Astrocyte of the spinal cord (primary cell): ENCODE data around the gene ZNF709.
"Not testable (repeated sequence)": the region's sequence is repeated elsewhere in the genome, so short reads cannot be mapped to it uniquely, and the experiment has no call there.

Experiments
- DNase-seq: peaks from one replicate; pipeline ENCODE4 v3.0.0; 2011; ENCODE audit warnings: low read depth, low spot score
- H3K4me3 ChIP-seq: 2 replicates; pipeline ENCODE4 v1.5.1; 2011; ENCODE audit warnings: low read depth, mild to moderate bottlenecking, low read length, moderate library complexity
- in situ Hi-C: cut with HindIII; loops from 2 replicates; pipeline ENCODE4 v1.10.0; 2017; ENCODE audit warnings: low sequenced_read_pairs
- TF ChIP-seq, protein P1 (sequence below): IDR thresholded peaks from 2 replicates; pipeline ENCODE4 v1.5.1; 2012; ENCODE audit warnings: low read depth, mild to moderate bottlenecking, low read length, inconsistent platforms

Gene ZNF709

DNA sequence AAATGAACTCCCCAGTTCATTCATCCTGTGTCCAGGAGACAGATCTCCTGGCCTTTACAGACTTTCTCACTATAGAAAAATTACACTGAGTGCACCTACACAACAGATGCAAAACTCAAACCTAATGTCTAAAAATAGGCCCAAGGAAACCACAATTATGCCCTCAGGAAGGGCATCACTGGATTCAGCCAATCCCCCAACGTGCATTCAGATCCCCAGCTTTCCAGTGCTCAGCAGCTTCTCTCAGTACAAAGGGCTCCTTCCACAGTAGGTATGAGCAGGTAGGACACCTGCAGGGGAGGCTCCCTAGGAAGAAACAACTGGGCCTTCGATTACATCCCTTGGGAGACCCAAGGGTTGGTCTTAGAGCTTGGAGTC is 2.1 kb downstream of the ZNF709 start:
- TF ChIP-seq, protein P1, sequence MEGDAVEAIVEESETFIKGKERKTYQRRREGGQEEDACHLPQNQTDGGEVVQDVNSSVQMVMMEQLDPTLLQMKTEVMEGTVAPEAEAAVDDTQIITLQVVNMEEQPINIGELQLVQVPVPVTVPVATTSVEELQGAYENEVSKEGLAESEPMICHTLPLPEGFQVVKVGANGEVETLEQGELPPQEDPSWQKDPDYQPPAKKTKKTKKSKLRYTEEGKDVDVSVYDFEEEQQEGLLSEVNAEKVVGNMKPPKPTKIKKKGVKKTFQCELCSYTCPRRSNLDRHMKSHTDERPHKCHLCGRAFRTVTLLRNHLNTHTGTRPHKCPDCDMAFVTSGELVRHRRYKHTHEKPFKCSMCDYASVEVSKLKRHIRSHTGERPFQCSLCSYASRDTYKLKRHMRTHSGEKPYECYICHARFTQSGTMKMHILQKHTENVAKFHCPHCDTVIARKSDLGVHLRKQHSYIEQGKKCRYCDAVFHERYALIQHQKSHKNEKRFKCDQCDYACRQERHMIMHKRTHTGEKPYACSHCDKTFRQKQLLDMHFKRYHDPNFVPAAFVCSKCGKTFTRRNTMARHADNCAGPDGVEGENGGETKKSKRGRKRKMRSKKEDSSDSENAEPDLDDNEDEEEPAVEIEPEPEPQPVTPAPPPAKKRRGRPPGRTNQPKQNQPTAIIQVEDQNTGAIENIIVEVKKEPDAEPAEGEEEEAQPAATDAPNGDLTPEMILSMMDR = no peak
- no peak for DNase-seq
- in situ Hi-C loops = no loop called here
- H3K4me3 ChIP-seq = no peak overlapping the region

DNA sequence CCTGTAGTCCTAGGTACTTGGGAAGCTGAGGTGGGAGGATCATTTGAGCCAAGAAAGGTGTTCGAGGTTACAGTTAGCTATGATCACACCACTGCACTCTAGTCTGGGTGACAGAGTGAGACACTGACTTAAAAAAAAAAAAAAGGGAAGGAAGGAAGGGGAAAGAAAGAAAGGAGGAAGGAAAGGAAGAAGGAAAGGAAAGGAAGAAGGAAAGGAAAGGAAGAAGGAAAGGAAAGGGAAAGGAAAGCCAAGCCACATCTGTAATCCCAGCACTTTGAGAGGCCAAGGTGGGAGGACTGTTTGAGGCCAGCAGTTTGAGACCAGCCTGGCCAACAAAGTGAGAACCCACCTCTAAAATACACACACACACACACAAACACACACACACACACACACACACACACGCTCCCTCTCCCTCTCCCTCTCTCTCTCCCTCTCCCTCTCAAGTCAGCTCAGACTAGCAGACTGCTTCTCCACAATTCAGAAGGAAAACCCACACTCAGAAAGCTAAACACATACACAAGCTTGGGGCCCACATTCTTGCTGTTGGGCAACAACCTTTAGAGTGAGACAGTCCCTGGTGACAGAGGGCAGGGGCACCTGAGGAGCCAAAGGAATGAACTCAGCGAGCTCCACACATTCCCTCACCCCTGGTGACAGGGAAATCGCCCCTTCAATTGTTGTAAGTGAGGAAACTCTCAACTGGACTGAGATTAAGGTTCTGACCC is 2.7 kb downstream of the ZNF709 start:
- in situ Hi-C loops = no loop called here

DNA sequence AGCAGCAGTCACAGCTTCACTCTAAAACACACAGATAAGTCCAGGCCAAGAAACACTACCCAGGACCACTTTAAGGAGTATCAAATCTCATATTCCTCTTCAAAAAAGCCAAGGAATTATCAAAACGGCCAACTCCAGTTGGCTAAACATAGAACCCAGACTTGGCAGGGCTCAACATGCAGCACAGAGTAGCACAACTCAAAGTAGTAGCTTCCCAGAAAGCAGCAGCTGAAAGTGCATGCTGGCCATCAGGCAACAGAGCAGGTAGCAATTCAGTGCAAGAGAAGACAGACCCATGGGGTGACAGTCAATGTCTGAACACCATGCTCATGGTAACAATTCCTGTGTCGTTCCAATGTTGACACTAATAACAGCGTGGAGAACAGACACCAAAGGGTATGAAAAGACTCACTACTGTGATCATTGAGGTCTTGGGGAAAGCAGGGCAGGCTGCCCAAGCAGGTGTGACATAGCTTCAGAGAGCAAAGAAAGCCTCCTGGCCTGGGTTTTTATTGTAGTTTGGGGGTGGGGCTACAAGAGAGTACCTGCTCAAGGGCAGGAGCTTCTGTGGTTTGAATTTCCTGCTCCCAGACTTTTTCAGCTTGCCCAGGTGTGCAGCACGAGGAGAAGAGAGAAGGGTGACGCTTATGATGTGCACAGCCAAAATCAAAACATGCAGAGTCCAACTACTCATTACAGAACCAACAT is 6.2 kb downstream of the ZNF709 start:
- DNase-seq = no peak

More for the DNA sequence above, 2.7 kb downstream of the ZNF709 start:
- TF ChIP-seq, protein P1 = no peak
- DNase-seq = no peak
- no peak overlapping the region for H3K4me3 ChIP-seq

DNA sequence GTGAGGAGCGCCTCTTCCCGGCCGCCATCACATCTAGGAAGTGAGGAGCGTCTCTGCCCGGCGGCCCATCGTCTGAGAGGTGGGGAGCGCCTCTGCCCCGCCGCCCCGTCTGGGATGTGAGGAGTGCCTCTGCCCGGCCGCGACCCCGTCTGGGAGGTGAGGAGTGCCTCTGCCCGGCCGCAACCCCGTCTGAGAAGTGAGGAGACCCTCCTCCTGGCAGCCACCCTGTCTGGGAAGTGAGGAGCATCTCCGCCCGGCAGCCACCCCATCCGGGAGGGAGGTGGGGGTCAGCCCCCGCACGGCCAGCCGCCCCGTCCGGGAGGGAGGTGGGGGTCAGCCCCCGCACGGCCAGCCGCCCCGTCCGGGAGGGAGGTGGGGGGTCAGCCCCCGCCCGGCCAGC is 17.0 kb downstream of the ZNF709 start:
- H3K4me3 ChIP-seq, in situ Hi-C loops, DNase-seq: not testable (repeated sequence)

More for the DNA sequence above, 6.2 kb downstream of the ZNF709 start:
- H3K4me3 ChIP-seq = no peak overlapping the region
- TF ChIP-seq, protein P1 = no peak
- in situ Hi-C loops = no loop called here

DNA sequence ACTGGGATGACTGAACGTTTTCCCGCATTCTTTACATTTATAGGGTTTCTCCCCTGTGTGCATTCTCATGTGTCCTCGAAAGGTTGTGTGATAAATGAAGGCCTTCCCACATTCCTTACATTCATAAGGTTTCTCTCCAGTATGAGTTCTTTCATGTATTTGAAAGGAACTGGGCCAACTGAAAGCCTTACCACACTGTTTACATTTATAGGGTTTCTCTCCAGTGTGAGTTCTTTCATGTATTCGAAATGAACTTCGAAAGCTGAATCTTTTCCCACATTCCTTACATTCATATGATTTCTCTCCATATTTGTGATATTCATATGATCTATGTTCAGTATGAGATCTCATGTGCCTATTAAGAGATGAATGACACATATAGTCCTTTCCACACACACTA is 19.4 kb downstream of the ZNF709 start:
- no peak overlapping the region for H3K4me3 ChIP-seq
- DNase-seq = no peak
- TF ChIP-seq, protein P1 = no peak
- in situ Hi-C loops = no loop called here

DNA sequence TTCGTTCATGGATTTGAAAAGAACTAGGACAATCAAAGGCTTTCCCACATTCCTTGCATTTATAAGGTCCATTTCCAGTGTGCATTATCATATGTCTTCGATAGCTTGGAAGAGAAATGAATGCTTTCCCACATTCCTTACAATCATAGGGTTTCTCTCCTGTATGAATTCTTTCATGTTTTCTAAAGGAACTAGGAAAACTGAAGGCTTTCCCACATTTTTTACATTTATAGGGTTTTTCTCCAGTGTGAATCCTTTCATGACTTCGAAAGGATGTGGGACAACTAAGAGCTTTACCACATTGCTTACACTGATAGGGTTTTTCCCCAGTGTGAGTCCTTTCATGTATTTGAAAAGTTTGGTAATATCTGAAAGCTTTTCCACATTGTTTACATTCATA is 19.8 kb downstream of the ZNF709 start:
- TF ChIP-seq, protein P1 = no peak
- in situ Hi-C loops = no loop called here
- no peak for DNase-seq
- no peak overlapping the region for H3K4me3 ChIP-seq

DNA sequence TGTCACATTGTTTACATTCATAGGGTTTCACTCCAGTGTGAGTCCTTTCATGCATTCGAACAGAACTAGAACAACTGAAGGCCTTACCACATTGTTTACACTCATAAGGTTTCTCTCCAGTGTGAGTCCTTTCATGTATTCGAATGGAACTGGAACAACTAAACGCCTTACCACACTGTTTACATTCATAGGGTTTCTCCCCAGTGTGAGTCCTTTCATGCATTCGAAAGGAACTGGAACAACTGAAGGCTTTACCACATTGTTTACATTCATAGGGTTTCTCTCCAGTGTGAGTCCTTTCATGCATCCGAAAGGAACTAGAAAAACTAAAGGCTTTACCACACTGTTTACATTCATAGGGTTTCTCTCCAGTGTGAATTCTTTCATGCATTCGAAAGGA is 20.5 kb downstream of the ZNF709 start:
- in situ Hi-C loops, DNase-seq, H3K4me3 ChIP-seq: not testable (repeated sequence)
